Psoas muscle (tissue), 8 donors: ENCODE data around the gene WDR13. TPM values are rescaled to one million over a fixed set of nuclear protein-coding genes. Genes with fewer than 3 reads are reported as not detected.
A peak's percentile ranks its signal among the peaks of the same experiment; 100 is the strongest.

Experiments
- ATAC-seq, 4 donors: fragments of 200-7000 bp; cut with Tn5 transposase; one replicate each; pipeline ENCODE4 v1.9.1; 2020; ENCODE audit warnings: moderate library complexity in 3 of 4, mild to moderate bottlenecking in 2 of 4
- DNase-seq, 2 donors: peaks; one replicate each; pipeline ENCODE4 v3.0.0-alpha.2; 2020
- H3K27ac ChIP-seq: fragments of 200-600 bp; one replicate; pipeline ENCODE4 v1.8.0; 2022
- H3K27me3 ChIP-seq, 3 donors: fragments of 200-600 bp in 1 of 3; one replicate each; pipeline versions ENCODE4 v1.6.1 to v1.8.0; 2013 to 2022; ENCODE audit warnings: low read length in 2 of 3, mild to moderate bottlenecking in 2 of 3, moderate library complexity in 1 of 3; ENCODE audit not compliant: insufficient read depth in 3 of 3
- H3K36me3 ChIP-seq, 2 donors: fragments of 200-600 bp in 1 of 2; one replicate each; pipeline versions ENCODE4 v1.6.1 to v1.8.0; 2013 to 2022; ENCODE audit warnings: low read depth in 1 of 2, mild to moderate bottlenecking in 1 of 2, moderate library complexity in 1 of 2; ENCODE audit not compliant: insufficient read depth in 1 of 2
- H3K4me1 ChIP-seq: fragments of 200-600 bp; one replicate; pipeline ENCODE4 v1.8.0; 2022
- H3K4me3 ChIP-seq: fragments of 200-600 bp; one replicate; pipeline ENCODE4 v1.8.0; 2022; ENCODE audit warnings: mild to moderate bottlenecking
- H3K9me3 ChIP-seq: fragments of 200-600 bp; one replicate; pipeline ENCODE4 v1.8.0; 2022
- CTCF ChIP-seq: fragments of 200-600 bp; IDR thresholded peaks from one replicate; pipeline ENCODE4 v1.8.0; 2022; ENCODE audit warnings: antibody characterized with exemption
- whole genome bisulfite sequencing, 3 donors: extraction: QIAGEN DNeasy Blood & Tissue Kit; methylation state at CpG; one replicate each; pipeline versions ENCODE4 v1.1.6 to v1.1.7; 2013; 5-methylcytosine and 5-hydroxymethylcytosine counted together
- intact Hi-C, 2 donors: fragments of 100-400 bp; cut with DNase I; formaldehyde crosslinking; loops; one replicate each; pipeline versions ENCODE4 v1.11.0 to v1.14.2; 2022
- polyA plus RNA-seq, 3 donors: library from polyadenylated mRNA; stranded (reverse); fragments of 200-250 nt; gene quantifications; one replicate each; pipeline ENCODE4 v1.2.3, GENCODE V29; 2013
- total RNA-seq, 4 donors: library from RNA; stranded (reverse); fragmentation: NEBNext Ultra II Directional in 2 of 4; extraction: Animal tissue kit (Norgen Biotek cat#: 25700) in 2 of 4; gene quantifications; one replicate each; pipeline versions ENCODE4 v1.2.1 to v1.2.4, GENCODE V29; 2021 to 2023
- donor health status: healthy with polysubstance abuse.
- donor health status: DM: no; HTN: no; CAD: no; lungs with moderate emphysema.
- donor health status: Bipolar disorder and iron deficiency.
- donor health status: healthy.
- donor health status: DM: yes; HTN: yes; CAD: no.
- donor health status: DM: no; HTN: no; CAD: no.
- donor health status: DM: no; HTN: no; CAD: no.
- donor health status: DM: yes; HTN: yes; CAD: no.

Gene WDR13
- total and polyA plus RNA-seq, 7 donors = 103 to 171 (median 122) TPM

DNA sequence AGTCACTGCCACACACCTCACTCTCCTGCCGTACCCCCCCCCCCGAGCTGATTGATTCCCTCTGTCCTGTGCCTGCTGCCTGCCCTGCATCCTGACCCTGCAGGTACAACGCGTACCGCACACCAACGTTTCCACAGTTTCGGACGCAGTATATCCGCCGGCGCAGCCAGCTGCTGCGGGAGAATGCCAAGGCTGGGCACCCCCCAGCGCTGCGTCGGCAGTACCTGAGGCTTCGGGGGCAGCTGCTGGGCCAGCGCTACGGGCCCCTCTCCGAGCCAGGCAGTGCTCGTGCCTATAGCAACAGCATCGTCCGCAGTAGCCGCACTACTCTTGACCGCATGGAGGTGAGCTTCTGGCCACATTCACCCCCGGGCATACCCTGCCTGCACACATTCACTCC, 1.3 kb downstream of the WDR13 start:
- peaks cover 2 to 49% of the 10 kb centered on the region in 2 donors for H3K36me3 ChIP-seq
- H3K27ac ChIP-seq = no peak overlapping the region
- no peaks in the 10 kb centered on the region for H3K4me1 ChIP-seq
- intact Hi-C loops = no loop called here
- peak overlapping the region; percentile 80 for H3K4me3 ChIP-seq
- peaks cover 0 to 3% (median 0%) of the 10 kb centered on the region in 3 donors for H3K27me3 ChIP-seq
- no peaks in the 10 kb centered on the region for H3K9me3 ChIP-seq
- 83 to 94% (median 86%) methylated on average over 9 to 25 of the region's 25 CpGs for WGBS, 3 donors
- DNase-seq (no peak), ATAC-seq (no peak)
- TF ChIP-seq CTCF = no peak

GRCh38 chrX:48599341-48599740, 2.0 kb downstream of the WDR13 start:
- H3K36me3 ChIP-seq = peaks cover 2 to 56% of the 10 kb centered on the region in 2 donors
- no peak for TF ChIP-seq CTCF
- intact Hi-C loops = no loop called here

GRCh38 chrX:48600226-48600625, 2.9 kb downstream of the WDR13 start:
- no peaks in the 10 kb centered on the region for H3K9me3 ChIP-seq
- DNase-seq (no peak), ATAC-seq (no peak)
- TF ChIP-seq CTCF = no peak
- no peaks in the 10 kb centered on the region for H3K27me3 ChIP-seq
- peaks cover 2 to 64% of the 10 kb centered on the region in 2 donors for H3K36me3 ChIP-seq
- 82 to 86% (median 84%) methylated on average over 12 to 19 of the region's 19 CpGs for WGBS, 3 donors
- intact Hi-C loops = no loop called here
- H3K27ac ChIP-seq = no peak overlapping the region
- no peak overlapping the region for H3K4me3 ChIP-seq
- no peaks in the 10 kb centered on the region for H3K4me1 ChIP-seq

More at GRCh38 chrX:48599341-48599740, 2.0 kb downstream of the WDR13 start:
- 78 to 95% (median 92%) methylated on average over 11 to 20 of the region's 20 CpGs for WGBS, 3 donors
- Histone ChIP-seq H3K27ac (no peak overlapping the region), H3K4me1 (no peaks in the 10 kb centered on the region), H3K4me3 (no peak overlapping the region), H3K27me3 (no peaks in the 10 kb centered on the region), H3K9me3 (no peaks in the 10 kb centered on the region)
- no peak for ATAC-seq
- DNase-seq = peak in 1 of 2 donors; percentile 57

DNA sequence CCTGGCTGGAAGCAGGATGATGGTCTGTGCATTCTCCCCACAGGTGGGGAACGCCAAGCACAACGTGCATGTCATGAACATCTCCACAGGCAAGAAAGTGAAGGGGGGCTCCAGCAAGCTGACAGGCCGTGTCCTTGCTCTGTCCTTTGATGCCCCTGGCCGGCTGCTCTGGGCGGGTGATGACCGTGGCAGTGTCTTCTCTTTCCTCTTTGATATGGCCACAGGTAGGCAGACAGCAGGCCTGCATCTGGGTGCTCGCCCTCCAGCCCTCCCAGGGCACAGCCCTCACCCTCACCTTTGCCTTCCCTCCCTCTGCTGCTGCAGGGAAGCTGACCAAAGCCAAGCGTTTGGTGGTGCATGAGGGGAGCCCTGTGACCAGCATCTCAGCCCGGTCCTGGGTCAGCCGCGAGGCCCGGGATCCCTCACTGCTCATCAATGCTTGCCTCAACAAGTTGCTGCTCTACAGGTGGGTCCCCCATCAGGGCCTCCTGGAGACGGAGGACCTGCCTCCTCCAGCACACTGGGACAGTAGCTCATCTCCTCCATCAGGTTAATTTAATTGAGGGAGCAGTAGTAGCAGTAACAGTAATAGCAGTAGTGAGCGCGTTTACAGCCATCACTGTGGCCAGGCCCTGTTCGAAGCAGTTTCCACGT, 4.6 kb downstream of the WDR13 start:
- no peak for TF ChIP-seq CTCF
- H3K4me1 ChIP-seq = no peaks in the 10 kb centered on the region
- 71 to 86% (median 78%) methylated on average over 9 to 17 of the region's 17 CpGs for WGBS, 3 donors
- ATAC-seq = no peak
- H3K36me3 ChIP-seq = peaks cover 2 to 64% of the 10 kb centered on the region in 2 donors
- no peaks in the 10 kb centered on the region for H3K27me3 ChIP-seq
- no peak overlapping the region for H3K27ac ChIP-seq
- no peak overlapping the region for H3K4me3 ChIP-seq
- intact Hi-C loops = no loop called here
- DNase-seq = no peak
- H3K9me3 ChIP-seq = no peaks in the 10 kb centered on the region

DNA sequence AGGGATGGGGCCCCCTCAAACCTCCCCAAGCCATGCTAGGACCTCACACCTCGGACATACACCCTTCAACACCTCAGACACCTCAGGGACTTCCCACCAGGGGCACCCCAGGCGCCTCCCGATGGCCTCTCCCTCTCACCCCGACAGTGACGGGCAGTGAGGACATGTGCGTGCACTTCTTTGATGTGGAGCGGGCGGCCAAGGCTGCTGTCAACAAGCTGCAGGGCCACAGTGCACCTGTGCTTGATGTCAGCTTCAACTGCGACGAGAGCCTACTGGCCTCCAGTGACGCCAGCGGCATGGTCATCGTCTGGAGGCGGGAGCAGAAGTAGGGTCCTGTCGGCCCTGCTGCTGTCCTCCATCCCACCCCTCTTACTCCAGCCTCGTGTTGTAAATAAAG, 7.4 kb downstream of the WDR13 start:
- no peak for TF ChIP-seq CTCF
- H3K27ac ChIP-seq = no peak overlapping the region
- ATAC-seq (no peak), DNase-seq (no peak)
- intact Hi-C loops = no loop called here
- H3K9me3 ChIP-seq = no peaks in the 10 kb centered on the region
- 85 to 94% (median 90%) methylated on average over 13 to 16 of the region's 16 CpGs for WGBS, 3 donors
- H3K4me1 ChIP-seq = no peaks in the 10 kb centered on the region
- peaks cover 2 to 52% of the 10 kb centered on the region in 2 donors for H3K36me3 ChIP-seq
- no peak overlapping the region for H3K4me3 ChIP-seq
- no peaks in the 10 kb centered on the region for H3K27me3 ChIP-seq
